Kasumi-1 (cell line): Measurements from ENCODE around the gene FER.
"Not testable (repeated sequence)": the region's sequence is repeated elsewhere in the genome, so short reads cannot be mapped to it uniquely, and the experiment has no call there.

Experiments used
- DNase-seq, 2 experiments: peaks; one replicate each; lab custom pipeline; 2025; lab: John Stamatoyannopoulos, UW

The FER gene

DNA sequence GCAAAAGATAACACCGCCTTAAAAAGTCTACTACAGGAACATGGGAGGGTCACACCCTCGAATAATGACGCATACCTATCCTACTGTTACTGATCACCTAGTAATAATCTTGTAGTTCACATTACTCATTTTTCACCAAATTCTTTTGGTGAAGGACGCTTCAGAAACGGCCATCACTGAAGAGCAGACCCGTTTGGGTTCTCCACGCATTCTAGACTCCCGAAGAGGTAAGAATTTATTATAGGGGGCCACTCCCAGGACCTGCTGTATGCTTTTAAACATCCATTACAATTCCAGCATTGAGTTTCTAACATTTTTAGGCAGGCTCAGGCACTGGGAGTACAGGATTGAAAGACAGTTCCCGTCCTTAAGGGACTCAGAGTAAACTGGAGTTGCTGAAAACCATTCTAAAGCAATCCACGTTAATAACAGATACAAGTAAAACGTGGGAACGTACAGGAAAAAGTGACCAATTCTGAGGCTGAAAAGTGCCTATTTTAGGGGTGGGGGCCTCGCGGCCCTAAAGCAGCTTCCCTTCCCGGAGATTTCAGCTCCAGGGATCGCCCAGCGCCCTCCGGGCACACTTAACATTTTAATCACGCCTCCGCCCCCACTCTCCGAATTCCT, at the start of gene FER:
TSS of gene FER (plus strand) at position 124 of the 627 bp plus-strand sequence. CDS start 50,286 bp downstream, outside the sequence.
- peak; percentile 38 to 40 for DNase-seq

DNA sequence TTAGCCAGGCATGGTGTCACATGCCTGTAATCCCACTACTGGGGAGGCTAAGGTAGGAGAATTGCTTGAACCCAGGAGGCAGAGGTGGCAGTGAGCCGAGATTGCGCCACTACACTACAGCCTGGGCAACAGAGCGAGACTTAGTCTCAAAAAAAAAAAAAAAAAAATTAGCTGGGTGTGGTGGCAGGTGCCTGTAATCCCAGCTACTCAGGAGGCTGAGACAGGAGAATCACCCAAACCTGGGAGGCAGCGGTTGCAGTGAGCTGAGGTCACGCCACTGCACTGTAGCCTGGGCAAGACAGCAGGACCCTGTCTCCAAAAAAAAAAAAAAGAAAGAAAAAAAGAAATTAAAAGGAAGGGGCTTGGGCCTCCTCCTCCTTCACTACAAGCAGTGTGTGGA, 47.3 kb upstream of the FER start:
- DNase-seq: not testable (repeated sequence)

DNA sequence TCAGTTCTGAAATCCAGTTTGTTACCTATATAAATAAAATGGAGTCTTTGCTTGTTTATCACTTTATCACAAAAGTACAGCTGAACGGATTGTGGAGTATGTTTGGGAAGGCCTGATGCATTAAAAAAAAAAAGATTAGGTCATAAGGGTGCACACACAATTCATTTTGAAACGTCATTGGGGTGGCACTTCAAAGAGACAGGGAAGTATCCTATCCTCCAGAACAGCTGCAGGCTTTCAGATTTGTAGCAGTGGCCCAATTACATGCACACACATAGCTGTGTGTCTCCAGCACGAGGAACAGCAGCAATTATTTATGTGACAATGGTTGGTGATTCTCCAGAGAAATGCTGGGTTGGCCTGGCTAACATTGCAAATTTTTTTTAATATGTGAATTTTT, 46.8 kb upstream of the FER start:
- no peak for DNase-seq

DNA sequence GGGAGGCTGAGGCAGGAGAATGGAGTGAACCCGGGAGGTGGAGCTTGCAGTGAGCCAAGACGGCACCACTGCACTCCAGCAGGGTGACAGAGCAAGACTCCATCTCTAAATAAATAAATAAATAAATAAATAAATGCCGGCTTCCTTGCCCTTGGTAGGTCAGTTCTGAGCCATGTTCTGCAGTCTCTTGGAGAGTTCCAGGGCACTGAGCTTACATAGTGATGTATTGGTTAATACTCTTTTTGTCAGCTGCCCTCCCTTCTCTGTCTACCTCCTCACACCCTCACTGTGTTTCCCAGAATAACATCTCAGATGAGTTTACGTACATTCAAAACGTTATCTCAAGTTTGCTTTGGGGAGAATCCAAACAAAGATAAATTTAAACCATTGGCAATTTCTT, 45.2 kb upstream of the FER start:
- no peak for DNase-seq

DNA sequence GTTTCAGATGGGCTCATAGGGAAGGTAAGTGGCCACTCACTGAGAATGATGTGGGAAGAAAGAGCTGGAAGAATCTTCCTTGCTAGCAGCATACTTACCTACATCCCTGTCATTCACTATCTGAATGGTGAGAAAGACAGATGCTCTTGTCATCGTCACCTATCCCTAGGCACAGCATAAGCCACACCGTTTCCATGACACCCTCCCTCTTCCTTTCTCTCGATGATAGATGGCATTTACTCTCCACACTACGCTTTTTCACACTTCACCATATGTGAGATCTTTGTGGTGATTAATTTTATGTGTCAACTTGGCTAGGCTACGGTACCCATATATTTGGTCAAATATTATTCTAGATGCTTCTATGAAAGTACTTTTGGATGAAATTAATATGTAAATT, 44.4 kb upstream of the FER start:
- no peak for DNase-seq

DNA sequence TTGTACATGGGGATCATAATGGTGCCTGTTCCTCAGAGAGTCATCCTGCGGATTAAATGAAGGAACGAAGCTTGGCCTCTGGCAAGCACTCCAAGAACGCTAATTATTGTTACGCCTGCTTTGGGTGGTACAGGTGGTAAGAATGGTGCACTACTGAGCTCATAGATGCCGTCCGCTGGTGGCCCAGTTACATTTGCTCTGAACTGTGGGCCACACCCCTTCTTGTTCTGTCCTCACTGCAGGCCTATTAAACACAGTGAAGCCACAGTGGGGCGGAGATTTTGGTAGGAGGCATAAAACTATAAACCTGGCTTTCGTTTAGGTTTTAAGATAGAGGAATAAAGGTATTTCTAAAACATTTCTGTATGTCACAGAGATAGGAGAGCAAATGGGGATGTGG, 40.6 kb upstream of the FER start:
- no peak for DNase-seq

DNA sequence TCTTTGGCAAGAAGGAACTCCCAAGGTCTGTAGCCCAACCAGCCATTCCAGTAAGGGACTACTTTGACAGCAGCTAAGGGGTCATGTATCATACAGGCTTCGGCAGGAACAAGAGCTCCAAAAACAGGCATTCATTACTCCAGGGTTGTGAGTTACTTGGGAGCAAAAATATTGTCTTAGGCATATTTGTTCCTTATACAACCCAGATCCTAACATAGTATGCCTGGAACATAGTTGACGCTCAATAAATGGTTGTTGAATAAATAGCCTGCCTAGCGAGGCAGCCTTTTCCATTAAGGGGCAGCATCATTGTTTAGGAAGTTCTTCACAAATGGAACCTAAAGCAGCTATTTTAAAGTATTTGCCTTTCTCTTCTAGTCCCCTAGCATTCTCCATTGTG, 35.8 kb upstream of the FER start:
- DNase-seq: no peak

DNA sequence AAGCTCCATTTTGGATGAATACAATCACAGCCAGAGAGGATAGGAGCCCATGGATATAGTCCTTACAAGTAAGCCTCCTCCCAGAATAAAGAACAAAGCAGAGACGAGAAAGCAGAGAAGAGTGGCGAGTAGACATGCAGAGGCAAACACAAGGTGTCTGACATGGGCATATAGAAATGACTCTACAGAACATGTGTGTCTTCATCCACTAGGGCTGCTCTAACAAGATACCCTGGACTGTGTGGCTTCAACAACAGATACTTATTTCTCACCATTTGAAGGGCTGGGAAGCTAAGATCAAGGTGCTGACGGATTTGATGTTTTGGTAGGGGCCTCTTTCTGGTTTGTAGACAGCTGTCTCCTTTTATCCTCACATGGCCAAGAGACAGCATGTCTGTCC, 32.3 kb upstream of the FER start:
- DNase-seq: no peak

DNA sequence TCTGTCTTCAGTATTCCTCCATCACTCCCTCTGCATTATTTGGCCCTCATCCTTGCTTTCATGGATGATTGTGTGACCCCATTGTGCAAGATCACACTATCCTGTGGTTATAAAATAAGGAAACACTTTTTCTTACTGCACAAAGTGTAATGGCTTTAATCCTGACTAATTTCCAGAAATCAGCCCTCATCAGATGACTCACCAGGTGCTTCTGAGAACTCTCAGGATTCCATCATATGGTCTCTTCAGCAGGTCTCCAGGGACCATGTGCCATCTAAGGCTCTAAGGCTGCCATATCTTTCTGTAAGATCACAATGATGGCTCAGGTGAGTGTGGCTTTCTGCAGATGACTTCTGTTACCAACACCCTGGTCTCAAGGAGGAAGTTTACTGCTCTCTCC, 27.3 kb upstream of the FER start:
- DNase-seq: no peak

DNA sequence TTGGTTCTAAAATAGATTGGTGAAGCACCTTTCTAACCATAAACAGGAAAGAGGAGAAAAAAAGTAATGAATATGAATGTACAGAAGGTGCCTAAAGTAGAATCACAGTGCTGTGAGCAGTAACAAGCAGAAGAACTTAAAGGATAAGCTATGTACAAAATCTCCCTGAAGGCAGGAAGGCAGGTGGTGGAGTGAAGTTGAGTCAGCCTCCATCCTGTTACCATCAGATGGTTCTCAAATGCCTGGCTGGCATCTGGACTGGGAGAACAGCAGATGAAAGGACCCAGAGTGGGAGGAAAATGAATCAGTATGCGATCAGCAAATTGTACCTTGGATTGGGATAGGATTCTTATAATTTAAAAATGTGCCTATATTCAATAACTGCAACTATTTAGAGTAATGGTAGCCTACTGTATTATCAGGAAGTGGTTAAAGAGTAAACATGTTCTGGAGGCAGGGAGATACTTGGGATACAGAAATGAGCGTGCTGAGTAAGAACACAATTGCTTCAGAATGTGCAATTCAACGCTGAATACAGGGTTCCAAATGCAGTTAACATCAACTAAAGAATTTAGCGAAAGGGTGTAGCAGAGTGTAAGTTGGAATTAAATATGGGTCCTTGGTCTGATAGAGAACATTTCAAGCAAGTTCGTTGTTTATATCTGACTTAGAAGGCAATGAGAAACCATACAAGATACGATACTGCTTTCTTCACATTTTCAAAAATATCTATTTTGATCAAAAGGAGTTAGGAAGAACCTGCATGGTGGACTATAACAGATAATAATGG, 21.1 kb upstream of the FER start:
- peak in 1 of 2 experiments; percentile 26 for DNase-seq

DNA sequence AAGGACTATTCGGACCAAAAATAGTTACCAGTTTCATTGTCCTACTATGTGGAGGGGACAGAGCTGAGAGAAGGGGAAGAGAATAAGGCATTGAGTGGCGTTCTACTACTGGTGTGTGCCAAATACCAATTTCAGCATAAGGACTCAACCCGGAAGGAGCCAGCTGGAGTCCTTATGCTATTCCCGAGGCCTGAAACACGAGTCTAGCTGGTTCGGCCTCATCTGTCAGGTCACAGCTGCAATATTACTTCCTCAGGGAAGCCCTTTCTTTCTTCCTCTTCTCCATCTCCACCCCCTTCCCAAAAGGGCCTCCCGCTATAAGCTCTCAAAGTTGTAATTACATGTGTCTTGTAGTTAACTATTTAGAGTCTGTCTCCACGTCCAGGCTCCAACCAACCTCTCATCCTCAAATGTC, 20.5 kb upstream of the FER start:
- peak; percentile 68 to 79 for DNase-seq

DNA sequence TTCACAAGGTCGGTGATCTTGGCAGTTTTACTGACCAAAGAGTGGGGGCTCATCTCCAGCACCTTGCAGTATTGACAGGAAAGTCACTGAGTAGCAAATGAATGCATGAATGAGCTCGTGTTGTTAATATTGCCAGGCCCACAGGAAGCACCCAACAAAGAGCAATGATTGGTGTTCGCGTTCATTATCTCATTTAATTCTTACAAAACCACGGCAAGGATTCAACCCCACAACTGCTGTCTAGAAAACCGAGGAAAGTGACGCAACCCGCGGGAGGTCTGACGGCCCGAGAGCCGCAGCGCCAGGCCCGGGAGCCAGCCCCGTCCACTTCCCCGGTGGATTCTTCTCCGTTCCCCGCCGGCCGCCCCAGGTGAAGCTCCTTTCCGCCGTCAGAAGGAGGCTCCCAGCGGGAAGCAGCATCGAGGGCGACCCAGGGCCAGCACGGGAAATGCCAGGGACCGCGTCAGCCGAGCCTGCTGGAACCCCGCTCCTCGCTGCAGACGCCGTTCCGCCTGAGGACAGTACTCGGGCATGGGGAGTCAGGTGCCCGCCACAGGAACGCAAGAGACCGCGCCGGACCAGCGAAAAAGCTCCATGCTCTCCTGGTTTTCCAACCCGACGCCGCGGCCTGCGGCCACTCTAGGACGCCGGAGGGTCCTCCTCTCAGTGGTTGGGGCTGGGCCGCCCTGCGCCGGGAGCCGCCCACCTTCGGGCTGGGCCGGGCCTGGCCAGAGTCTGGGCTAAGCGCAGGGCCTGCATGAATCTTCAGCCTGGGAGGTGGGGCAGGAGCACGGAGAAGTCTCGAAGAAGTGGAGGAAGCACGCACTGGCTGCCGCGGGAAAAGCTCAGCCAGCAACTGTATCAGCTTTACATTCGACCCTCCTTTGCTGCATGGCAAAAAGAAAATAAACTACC, 19.8 kb upstream of the FER start:
- peak; percentile 83 to 87 for DNase-seq

DNA sequence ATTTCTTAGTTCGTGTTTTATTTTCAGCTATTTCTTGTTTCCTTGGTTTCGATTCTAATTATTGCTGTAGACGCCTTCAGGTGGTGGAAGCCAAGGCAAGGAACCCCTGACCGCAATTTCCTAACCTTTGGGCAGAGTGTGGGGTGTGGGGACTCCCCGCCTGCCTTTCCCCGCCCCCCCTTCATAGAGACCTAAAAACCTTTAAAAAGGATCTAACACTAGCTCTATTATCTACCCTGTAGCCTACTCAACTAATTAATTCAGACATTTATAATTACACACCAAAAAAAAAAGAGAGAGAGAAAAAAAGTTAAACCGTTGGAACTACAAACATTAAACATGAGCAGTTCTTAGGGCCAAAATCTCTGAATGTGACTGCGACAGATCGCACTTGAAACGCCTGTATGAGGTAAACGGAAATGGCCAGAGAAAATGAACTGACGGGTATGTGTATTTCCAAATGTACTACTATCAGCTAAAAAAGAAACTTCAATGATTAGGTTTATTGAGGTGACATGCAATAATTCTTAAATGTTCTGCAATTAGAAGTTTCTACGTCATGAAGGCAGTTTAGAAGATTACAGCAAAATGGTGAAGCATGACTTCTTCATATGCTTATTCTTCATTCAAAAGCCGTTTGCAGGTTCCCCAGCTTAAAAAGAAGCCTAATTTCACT, 19.0 kb upstream of the FER start:
- DNase-seq: no peak

DNA sequence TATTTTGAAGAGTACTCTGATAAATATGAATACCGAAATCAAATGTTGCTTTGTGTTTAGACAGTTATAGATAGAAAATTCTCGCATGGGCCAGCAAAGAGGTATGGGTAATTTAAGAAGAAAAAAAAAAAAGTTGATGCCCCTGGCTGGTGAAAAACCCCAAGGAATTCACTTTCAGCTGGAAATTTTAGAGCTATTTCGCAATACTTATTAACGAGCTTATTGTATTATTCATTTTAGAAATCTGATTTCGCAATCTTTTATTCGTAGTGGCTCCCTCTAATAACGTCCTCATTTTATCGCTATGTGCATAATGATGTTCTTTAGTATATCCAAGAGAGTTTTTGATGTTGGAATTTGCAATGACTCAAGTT, 18.5 kb upstream of the FER start:
- no peak for DNase-seq

DNA sequence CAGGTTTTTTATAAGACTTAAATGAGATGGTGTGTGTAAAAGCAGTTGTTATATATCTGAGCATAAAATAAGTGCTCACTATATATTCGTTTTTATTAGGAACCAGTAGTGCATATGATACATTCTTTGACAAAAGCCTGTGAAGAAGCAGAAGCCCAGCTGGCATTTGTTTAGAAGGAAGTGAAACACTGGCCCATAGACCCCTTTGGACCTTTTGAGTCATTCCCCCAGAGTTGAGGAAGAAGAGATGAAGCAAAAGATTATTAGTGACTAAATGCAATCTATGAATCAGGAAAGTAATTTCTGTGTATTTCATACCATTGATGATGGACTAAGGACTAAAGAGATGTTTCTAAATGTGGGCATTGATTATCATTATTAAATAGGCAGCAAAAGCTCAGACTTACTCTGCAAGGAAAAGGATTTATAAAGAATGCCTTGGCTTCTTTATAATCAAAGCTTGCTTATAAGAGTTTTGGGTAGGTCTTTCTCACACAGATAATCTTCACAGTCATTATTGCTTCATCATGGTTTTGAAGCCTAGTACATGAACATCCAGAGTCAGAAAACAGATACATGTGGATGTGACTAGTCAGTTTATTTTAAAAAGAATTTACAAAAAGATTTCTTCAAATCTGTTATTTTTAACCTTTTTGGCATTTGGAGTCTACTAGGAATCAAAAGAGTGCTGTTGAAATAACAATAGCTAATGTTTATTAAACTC, 16.9 kb upstream of the FER start:
- DNase-seq: no peak

DNA sequence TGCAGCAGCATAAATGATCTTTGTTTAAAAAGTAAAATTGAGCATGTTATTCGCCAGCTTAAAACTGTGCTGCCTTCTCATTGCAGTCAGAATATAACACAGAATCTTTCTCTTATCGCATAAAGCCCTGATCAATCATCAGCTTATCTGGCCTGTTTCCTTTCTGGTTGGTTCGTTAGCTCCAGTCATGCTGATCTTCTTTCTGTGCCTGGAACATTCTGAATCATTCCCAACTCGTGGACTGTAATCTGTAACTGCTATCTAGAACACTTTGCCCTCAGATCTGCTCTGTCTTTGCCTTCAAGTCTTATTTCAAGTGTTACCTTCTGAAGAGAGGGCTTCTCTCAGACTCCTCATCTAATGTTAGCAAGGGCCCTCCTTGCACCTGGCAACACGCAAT, 11.9 kb upstream of the FER start:
- DNase-seq: no peak

DNA sequence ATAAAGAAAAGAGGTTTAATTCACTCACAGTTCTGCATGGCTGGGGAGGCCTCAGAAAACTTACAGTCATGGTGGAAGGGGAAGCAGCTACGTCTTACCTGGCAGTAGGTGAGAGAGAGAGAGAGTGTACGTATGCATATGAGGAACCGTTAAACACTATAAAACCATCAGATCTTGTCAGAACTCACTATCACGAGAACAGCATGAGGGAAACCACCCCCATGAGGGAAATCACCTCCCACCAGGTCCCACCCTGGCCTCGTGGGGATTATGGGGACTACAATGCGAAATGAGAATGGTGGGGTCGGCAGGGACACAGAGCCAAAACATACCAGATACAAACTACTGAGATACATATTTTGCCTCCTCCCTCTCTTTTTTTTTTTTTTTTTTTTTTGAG, 10.8 kb upstream of the FER start:
- no peak for DNase-seq

DNA sequence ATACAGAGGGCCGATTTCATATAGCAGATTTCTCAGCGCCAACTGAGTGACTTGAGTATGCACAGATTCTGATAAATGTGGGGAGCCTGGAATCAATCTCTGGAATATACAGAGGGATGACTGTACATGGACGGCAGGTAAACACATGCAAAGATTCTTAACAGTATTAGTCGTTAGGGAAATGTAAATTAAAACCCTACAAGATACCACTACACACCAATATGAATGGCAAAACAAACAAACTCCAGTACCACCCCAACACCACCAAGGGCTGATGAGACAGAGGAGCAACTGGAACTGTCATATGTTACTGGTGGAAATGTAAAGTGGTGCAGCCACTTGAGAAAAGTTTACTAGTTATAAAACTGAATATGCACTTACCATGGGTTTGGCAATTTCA, 8.3 kb upstream of the FER start:
- DNase-seq: no peak

DNA sequence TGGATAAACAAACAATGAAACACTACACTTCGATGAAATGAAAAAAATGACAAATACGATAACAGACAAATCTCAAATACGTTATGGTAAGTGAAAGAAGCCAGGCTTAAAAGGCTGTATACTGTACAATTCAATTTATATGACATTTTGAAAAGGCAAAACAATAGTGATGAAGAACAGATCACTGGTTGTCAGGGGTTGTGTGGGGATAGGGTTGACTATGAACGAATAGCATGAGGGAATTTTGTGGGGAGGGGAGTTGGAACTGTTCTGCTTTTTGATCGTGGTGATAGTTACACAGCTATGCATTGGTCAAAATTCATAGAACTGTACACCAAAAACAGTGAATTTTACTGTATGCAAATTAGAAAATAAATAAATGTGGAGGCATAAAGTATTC, 7.8 kb upstream of the FER start:
- DNase-seq: no peak

DNA sequence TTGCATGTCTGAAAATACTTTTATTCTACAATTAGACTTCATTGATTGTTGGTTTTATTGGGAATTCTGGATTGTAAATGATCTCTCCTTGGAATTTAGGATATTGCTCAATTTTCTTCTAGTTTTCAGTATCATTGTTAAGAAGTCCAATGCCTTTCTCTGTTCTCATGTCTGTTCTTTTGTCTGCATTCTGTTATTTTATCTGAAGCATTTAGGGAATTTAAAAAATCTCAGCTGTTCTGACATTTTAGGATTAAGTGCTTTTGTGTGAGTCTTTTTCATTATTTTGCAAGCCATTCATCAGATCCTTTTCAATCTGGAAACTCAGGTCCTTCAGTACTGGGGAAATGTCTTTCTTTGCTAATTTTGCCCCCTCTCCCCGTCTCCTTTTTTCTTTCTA, 4.4 kb upstream of the FER start:
- DNase-seq: no peak

DNA sequence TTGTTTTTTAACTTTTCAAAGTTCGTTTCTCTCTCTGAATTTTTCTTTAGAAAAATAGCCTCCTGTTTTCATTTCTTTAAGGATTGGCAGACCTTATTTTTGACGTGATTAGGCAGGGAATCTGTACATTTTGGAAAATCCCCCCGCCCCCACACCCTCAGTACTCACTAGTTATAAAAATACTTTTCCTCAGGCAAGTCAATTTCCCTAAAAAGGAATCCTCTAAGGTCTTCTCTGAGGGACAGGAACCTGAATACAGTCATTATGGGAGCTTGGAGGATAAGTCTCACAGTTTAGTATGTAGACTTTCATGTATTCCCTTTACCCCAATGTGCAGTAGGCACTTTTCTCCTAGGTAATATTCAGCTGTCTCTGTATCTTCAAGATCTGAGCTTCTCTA, 3.9 kb upstream of the FER start:
- no peak for DNase-seq
